Cortex of kidney (tissue), 1 donor: ENCODE measurements around the gene PCBD1.
"Not testable (repeated sequence)": the region's sequence is repeated elsewhere in the genome, so short reads cannot be mapped to it uniquely, and the experiment has no call there.

Experiments
- DNase-seq: peaks from one replicate; lab custom pipeline; 2025; lab: John Stamatoyannopoulos, UW

PCBD1 gene

DNA sequence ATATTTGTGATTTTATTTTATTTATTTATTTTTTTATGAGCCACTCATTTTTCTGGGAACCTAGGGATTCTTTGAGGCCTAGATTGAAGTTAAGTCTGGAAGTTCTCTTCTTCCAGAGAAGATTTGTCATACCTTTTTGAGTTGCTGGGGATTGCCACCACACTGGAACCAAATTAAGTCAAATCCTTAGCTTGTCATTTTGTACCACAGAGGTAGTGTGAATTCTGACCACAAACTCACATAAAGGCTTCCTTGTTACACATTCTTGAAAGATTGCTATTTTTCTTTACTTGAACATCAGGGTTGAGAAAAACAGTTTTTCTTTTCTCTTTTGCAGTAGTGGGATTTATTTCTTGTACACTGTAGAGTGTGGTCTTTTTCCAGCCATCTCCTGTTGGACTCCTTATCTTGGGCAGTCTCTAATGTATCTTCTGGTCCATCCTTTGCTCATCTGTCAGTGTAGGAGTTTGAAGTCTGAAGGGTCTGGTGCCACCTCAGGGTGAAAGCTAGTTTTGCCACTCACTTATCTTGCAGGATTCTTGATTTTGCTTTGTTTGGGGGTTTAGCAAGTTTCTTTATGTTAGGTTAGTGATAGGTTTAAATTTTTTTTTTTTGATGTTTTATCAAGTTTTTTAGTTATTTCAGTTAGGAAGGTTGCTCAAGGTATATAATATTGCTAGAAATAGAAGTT, 24.8 kb downstream of the PCBD1 start:
- DNase-seq = no peak

DNA sequence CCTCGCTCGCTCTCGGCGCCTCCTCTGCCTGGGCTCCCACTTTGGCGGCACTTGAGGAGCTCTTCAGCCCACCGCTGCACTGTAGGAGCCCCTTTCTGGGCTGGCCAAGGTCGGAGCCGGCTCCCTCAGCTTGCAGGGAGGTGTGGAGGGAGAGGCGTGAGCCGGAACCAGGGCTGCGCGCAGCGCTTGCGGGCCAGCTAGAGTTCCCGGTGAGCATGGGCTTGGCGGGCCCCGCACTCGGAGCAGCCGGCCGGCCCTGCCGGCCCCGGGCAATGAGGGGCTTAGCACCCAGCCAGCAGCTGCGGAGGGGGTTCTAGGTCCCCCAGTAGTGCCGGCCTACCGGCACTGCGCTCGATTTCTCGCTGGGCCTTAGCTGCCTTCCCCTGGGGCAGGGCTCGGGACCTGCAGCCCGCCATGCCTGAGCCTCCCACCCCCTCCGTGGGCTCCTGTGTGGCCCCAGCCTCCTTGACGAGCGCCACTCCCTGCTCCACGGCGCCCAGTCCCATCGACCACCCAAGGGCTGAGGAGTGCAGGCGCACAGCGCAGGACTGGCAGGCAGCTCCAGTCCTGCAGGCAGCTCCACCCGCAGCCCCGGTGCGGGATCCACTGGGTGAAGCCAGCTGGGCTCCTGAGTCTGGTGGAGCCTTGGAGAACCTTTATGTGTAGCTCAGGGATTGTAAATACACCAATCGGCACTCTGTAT, 26.7 kb downstream of the PCBD1 start:
- not testable (repeated sequence) for DNase-seq

DNA sequence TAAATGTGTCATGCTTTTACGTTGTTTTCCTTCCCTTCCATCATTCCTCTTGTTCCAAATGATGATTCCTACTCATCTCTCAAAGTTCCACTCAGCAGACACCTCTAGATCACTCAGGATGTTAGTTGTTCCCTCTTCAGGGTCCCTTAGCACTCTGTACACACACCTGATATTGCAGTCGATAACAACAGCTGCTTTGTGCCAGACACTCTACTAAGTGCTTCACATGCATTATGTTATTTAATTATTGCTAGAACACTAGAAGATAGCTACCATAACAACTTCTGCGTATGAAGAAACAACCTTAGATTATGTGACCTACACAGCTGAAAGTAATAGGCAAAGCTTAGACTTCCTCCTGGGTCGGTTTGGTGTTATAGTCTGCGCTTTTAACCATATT, 29.6 kb downstream of the PCBD1 start:
- DNase-seq = no peak

DNA sequence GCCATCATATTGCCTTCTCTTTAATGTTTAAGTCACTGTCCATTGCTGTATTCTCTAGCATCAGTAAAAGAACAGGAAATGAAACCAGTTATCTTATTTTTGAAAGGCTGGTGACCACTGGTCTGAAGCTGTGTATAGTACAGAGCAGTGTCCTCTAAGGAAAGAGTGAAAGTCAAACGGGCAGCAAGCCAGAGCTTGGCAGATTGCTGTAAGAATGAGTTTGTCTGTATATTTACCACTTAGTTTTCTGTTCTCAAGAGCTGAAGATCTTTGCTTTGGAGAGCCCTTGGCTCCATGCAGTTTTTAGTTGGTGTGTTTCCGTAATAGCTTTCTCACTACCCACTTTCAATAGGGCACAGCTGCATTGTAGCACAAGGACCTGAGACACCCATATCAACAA, 31.9 kb downstream of the PCBD1 start:
- DNase-seq = no peak

DNA sequence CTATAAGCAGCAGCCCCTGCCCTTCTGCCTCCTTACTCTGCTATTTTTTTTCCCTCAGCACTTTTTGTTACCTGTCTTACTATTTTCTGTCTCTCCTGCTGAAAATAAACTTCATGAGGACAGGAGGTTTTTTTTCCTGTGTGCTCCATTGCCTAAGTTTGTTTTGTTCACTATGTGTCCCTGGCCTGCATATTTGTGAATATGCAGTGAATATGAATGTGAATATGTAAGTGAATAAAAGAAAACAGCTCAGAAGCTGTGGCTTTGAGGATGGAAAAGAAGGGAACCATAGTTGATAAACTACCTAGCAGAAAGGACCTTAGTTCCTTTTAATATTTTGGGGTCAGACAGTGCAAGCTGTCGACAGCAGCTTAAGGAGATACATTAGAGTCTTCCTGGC, 34.9 kb downstream of the PCBD1 start:
- DNase-seq = no peak

DNA sequence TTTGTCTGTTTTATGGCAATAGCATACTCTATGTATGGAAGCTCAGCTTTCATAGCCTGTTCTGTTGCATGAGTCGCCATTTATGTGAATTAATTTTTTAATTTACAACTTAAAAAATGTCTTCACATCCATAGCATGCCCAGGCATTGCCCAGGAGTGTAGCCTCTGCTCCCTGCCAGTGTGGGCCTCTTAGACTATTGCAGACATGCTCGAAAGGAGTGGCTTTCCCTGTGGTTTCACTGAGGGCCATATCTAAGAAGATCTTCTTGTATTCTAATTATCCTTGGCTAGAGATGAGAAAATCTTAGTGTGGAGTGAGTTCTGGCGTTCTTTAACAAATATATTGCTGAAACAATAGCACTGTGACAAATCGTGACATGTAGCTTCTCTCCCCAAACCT, 35.3 kb downstream of the PCBD1 start:
- no peak for DNase-seq

DNA sequence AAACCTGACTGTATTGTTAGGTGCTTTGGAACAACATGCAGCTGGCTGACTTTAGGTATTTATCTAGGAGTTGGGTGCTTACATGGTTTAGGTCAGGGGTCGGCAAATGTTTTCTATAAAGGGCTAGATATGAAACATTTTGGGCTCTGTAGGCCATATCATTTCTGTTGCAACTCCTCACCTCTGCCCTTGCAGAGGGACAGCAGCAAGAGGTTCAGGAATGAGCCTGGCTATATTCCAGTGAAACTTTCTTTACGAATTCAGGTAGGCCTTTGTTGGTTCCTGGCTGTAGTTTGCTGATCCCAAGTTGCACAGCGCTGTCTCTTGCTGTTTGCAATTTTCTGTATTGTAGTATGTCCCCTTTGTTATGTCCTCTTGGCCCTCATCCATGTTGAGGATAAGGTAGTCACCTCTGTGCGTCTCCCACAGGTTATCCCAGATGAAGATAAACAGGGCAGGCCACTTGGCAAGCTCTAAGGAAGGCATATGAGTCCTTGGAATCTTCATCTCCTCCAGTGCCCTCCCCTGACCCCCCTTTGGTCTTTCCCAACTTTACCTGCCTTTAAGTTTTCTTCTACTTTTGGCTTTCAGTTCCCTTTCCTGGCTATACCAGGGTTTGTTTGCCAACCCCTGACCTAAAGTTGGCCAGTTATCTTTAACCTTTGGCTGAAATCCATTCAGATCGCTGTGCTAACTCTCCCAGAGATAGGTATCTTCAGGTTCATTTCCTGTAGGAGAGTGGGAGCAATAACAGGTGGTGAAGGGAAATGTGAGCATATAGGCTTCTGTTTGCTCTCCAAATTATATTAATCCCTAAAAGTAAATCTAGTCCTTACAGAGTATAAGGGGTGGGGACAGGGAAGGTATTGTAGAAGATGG, 36.5 kb downstream of the PCBD1 start:
- DNase-seq = no peak

DNA sequence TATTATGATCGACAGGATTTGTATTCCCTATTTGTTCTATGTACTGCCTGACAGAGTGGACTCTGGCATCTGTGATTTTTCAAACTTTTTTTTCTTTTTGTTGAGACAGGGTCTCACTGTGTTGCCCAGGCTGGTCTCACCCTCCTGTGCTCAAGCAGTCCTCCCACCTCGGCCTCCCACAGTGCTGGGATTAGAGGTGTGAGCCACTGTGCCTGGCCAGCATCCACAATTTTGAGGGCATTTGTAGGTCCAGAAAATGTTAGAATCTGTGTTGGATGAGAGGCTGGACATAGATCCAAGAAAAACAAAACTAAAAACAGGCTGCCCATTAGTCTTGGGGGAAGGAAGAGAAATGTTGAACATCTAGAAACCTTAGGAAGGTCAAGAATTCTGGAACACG, 38.3 kb downstream of the PCBD1 start:
- DNase-seq = no peak

DNA sequence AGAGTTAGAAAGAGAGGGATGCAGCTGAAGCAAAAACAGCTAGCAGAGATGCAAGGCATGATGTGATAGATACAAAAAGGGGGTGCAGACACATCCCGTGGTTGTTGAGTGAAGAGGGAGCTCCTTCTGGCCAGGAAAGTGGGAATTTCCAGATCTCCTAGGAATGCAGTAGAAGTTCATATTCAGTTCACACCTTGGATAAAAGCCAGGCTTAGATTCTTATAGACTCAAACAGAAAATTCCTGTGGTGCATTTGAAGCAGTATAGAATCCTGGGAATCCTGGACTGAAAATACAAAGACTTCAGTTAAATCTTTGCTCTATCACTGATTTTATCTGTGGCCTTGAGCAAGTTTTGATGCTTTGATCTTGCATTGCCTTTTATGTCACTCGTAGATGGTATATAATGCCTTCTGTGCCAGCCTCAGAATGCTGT, 38.8 kb downstream of the PCBD1 start:
- DNase-seq = no peak

DNA sequence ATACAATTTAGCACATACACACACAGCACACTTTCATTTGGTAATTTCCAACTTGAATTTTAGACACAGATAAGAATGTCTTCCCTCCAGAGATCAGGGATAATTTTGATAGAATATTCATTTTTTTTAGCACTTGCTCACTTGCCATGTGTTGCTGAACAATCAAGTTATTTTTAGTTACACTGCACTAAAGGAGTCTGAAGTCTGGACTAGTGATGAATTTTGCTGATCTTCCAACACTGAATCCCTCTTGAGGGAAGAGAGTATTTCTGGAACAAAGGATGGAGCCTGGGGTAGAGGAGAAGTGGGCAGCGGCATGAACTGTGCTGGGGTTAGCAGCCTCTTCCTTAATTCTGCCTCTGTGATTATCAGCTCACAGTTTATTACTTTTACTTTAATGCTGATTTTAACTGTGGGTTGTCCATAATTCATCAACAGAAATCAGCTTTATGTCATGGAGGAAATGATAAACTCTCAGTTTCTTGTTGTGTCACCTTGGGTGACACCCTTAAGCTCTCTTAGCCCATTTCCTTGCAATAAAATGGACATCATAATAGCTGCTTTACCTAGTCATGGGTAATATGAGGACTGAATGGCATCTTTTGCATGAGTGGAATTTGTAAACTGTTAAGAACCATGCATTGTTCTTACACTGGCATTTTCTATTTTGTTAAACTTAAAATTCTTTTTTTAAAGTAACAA, 40.6 kb downstream of the PCBD1 start:
- no peak for DNase-seq

DNA sequence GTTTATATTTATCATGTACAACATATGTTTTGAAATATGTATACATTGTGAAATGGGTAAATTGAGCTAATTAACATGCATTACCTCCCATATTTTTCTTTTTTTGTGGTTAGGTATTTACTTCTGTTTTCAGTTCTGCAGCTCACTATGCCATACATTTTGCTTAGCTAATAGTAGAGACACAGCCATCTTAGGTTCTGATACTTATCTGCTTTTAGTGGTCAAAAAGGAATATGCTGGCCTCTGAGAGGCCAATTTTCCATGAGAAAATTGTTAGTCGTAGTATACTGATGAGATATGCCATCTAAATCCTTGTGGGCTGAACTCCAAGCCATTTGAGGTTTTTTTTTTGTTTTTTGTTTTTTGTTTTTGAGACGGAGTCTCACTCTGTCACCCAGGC, 41.6 kb downstream of the PCBD1 start:
- no peak for DNase-seq

DNA sequence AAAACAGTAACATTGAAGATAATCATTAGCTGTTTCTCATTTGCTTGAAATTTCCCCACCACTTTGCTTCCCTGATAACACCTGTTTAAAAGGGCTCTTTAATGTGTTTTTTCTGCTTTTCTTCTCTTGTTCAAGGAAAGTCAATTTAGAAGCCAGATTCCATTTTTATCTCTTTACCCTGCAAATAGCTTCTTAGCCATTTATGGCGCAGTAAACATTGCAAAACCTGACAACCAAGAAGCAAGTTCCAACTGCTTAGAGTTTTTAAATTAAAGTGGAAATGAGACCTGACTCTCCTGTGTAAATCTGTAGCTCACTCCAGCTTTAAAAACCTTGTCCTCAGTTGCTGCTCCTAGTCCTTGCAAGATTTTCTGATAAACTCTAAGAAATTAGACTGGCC, 42.5 kb downstream of the PCBD1 start:
- DNase-seq = no peak

DNA sequence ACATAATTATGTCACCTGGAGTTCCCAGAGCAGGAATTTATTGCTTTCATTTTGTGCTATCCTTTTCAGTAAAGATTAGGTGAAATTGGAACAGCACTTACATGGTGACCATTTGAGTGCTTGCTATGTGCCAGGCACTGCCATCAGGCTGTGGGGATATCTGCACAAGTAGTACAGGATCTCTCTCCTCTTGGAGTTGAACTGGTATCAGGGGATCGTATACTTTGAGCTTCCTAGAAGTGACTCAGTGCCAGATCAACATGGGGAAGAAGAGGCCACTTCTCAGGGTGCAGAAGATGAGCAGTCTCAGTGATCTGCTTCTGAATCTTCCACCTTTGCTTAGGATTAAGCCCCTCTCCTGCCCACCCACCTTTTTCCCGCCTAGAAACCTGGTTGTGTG, 43.1 kb downstream of the PCBD1 start:
- DNase-seq = no peak

DNA sequence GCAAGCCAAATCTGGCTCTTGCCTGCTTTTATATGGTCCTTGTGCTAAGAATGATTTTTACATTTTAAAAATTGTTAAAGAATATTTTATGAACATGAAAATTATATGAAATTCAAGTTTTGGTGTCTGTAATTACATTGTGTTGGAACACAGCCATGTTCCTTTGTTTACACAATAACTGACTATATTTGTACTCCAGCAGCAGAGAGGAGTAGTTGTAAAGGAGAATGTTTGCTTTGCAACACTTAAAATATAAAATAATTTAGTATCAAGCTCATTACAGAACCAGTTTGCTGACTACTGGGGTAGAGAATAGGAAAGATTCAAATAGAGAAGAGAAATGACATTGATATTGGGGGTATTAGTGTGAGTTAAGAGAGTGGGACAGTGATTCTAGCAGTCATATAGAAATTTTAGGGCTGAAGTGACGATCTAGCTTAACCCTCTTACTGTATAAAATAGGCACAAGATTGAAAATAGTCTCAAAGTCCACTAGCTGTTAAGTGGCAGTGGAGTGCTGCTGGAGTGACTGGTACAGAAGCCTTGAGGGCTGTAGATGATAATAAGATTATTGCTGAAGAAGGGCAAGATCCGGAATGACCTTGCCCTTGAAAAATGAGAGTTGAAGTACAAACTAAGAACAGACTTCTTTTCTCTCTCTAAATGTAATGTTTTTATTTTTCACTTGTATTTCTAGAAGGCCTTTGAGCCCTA, 44.4 kb downstream of the PCBD1 start:
- DNase-seq = no peak

DNA sequence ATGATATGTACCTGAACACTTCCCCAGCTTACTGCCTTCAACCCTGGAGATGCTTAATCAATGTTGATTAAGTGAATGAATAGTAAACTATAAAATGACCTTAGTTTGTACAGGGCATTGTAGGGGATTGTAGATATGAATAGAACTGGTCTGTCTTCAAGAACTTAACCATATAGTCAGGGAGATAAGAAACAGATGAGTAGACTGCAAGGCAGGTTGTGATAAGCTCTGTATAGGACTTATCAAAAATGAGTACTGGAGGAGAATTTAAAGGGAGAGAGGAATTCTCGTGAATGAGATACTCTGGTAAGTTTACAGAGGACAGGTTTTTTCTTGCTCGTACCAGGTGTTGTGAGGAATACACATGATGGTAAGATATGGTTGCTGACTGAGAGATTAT, 45.0 kb downstream of the PCBD1 start:
- DNase-seq = no peak

DNA sequence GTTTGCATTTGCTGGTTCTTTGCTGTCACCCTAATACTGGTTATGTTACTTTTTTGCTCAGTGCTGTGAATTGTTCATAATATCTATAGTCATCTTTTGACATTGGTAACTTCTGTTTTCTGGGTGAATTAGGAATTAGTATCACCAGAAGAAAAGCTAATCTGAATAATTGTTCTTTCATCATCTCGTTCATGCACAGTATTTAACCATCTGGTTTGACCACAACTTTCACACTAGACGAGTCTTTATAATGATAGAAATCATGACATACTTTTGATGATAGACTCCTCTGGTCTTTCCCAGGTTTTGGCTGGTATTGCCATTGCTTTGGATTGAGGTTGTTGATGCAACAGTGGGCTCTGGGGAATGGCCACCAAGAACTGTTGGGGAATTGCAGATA, 47.5 kb downstream of the PCBD1 start:
- no peak for DNase-seq

DNA sequence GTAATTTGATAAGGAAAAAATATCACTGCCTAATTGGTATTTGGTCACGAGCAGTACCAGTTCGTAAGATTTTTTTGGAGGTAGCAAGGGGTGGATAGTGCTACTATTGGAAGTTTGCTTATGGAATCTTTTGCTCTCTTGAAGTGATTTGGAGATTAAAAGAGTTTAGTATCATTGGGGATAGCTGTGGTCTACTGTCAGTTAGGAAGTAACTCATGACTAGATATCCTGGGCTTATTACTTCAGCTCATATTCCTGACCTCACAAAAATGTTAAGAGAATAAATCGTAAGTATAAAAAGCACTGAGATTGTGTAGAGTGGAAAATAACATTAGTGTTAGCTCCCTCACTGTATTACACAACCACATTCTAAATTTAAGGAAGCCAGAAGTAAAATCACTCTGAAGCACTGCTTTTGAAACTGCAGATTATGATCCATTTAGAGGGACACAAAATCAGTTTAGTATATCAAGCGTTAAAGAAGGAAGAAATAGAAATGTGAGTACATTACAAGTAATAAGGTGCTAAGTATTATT, 50.0 kb downstream of the PCBD1 start:
- no peak for DNase-seq

DNA sequence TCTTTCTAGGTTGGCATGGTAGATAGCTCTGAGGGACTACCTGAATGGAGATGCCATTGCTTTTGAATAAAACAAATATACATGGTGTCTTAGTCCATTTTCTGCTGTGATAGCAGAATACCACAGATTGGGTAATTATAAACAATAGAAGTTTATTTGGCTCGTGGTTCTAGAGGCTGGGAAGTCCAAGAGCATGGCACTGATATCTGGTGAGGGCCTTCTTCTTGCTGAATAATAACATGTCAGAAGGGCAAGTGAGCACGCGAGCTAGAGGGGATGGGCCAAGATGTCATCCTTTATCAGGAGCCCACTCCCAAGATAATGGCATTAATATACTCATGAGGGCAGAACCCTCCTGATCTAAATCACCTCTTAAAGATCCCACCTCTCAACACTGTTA, 50.7 kb downstream of the PCBD1 start:
- DNase-seq = no peak

DNA sequence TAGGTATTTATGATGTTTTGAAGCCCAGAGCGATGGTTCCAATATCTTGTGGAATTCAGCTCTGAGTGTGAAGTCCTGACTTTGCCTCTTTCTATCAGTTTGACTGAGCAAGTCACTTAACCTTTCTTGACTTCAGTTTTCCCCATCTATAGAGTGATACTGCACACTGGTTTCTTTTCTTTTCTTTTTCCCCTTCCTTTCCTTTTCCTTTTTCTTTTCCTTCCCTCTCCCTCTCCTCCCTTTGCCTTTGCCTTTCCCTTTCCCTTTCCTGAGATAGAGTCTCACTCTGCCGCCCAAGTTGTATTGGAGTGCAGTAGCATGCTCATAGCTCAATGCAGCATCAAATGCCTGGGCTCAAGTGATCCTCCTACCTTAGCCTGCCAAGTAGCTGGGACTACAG, 52.0 kb downstream of the PCBD1 start:
- no peak for DNase-seq

DNA sequence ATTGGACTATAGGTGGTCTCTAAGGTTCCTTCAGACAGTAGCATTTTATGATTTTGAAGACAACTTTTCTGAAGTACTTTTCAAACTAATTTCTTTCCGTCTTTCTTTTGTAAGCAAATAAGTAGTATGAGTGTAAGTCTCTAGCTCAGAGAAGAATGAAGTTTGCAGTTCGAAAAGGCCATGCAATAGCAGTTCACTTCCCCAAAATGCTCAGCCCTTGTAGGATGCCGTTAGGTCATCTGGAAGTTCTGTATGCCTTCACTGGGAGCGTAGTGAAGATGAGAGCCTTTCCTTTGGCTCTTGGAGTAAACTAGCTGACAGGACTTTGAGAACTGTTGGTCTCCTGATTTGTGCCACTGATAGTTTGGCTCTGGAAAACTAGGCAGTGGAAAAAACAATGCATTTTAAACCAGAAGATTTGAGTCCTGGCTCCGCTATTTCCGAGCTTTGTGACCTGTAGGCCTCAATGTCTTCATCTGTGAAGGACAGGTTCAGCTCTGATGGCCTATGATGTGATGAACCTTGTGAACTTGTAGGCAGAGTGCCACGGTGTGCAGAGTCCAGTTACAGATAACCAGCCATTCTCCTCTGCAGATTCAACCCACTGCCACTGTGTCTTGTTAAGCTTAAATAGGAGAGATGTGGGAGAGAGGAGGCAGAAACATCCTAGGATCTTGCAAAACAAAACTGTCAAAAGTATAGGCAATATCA, 53.8 kb downstream of the PCBD1 start:
- DNase-seq = no peak

DNA sequence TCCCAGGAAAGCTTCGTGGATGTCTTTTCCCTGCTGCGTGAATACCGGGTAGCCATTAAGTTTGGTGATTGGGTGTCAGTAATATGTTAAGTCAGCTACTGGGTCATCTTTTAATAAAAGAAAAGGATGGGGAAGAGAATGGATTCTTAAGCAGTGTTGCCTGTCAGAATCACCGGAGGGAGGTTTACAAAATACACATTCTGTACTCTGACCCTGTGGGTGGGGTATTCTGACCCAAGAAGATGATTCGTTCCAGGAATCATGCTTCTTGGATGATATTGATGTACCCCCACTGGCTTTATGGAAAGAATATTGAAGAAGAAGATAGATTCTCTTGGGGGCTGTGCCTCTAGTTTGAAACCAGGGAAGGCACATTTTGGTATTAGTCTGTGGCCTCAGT, 54.3 kb downstream of the PCBD1 start:
- no peak for DNase-seq
